Body of pancreas (tissue), 4 donors: ENCODE measurements around the gene EML4.

Experiments
- POLR2A ChIP-seq, 3 donors: fragments of 450-650 bp; IDR thresholded peaks; one replicate each; pipeline ENCODE4 v1.6.1; 2016; ENCODE audit warnings: antibody characterized with exemption in 3 of 3, mild to moderate bottlenecking in 2 of 3
- TF ChIP-seq, protein P1 (sequence below), 7 experiments: fragments of 450-650 bp in 4 of 7; fragments of 200-600 bp in 3 of 7; sonication (generic) in 3 of 7; IDR thresholded peaks; one replicate each; pipeline ENCODE4 v1.5.1; 2016 to 2019; ENCODE audit warnings: antibody characterized with exemption in 7 of 7

DNA sequence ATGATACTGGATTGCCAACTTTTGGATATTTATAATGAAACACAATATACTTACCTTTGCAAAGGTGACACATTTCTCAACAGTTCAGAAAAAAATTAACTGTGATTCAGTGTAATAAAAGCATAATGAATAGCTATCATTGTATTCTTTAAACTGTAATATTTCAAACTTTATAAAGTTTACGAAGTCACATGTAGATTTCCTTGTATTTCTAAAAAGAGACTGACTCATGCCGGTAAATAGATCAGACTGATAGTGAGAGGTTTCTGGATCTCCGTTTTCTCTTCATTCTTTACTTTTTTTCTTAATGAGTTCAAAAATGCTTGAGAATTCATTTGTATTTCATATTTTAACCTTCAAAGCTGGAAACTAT, 70.1 kb downstream of the EML4 start:
- TF ChIP-seq, protein P1, sequence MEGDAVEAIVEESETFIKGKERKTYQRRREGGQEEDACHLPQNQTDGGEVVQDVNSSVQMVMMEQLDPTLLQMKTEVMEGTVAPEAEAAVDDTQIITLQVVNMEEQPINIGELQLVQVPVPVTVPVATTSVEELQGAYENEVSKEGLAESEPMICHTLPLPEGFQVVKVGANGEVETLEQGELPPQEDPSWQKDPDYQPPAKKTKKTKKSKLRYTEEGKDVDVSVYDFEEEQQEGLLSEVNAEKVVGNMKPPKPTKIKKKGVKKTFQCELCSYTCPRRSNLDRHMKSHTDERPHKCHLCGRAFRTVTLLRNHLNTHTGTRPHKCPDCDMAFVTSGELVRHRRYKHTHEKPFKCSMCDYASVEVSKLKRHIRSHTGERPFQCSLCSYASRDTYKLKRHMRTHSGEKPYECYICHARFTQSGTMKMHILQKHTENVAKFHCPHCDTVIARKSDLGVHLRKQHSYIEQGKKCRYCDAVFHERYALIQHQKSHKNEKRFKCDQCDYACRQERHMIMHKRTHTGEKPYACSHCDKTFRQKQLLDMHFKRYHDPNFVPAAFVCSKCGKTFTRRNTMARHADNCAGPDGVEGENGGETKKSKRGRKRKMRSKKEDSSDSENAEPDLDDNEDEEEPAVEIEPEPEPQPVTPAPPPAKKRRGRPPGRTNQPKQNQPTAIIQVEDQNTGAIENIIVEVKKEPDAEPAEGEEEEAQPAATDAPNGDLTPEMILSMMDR (IDR thresholded peaks at IDR 0.05): no peak
- TF ChIP-seq POLR2A (IDR thresholded peaks at IDR 0.05): no peak
